Urothelium cell line (cell line): ENCODE measurements around the gene PEAK1.
"Not testable (repeated sequence)": the region's sequence is repeated elsewhere in the genome, so short reads cannot be mapped to it uniquely, and the experiment has no call there.

ENCODE experiments used
- DNase-seq: peaks from one replicate; pipeline ENCODE4 v3.0.0; 2011; ENCODE audit warnings: low spot score, mixed read lengths
- FAIRE-seq: peaks from 2 replicates; lab custom pipeline; 2011; peaks lifted over from hg19 to GRCh38; lab: Jason Lieb, UNC

Gene PEAK1

GRCh38 chr15:77421370-77421700 lies 1.4 kb upstream of the PEAK1 start:
- FAIRE-seq (no peak), DNase-seq (peak; percentile 4)

GRCh38 chr15:77420610-77421369 lies 886 bp upstream of the PEAK1 start, which contains the start of gene HMG20A:
Gene HMG20A, plus strand, starts transcription at chr15:77420888. Its CDS starts 37,520 bp downstream, at chr15:77458408.
- DNase-seq (peak; percentile 73), FAIRE-seq (peak; percentile 58)

DNA sequence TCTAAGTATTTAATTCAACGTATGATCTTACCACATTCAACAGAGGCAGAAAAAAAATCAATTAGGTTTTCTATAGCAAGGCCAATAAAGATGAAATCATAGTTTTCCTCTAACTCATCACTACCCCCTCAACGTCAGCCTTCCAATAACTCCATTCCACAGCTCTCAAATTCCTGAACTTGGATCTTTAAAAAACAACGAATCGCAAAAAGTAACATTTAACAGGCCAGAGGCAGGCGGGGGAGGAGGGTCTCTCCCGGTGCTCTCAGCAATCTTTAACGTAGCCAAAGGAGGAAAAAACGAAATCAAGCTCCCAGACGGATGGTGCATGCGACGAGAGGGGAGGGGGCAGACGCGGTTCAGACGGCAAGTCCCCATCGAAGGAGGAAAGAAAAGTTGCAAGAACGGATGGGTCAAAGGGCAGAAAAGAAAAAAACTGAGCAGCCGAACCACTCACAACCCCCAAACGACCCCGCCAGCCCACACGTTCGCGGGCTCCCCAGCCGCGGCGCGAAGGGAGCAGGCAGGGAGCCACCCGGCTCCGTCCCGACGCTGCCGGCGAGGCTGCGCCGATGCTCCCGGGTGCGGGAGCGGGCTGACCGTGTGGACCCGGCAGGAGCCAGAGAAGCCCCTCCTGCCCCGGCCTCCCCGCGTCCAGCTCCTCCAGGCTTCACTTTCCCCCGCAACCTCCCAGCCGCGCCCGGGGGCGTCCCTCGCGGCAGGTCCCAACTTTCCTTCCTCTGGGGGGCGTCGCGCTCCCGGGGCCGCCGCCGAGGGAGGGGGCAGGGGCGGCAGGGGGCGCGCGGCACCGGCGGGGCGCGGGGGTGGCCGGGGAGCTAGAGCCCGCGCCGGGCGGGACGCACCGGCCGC lies 703 bp downstream of the PEAK1 start:
- DNase-seq = peak; percentile 51
- FAIRE-seq = no peak

GRCh38 chr15:77418391-77418965 lies 1.4 kb downstream of the PEAK1 start:
- FAIRE-seq (no peak), DNase-seq (peak; percentile 11)

GRCh38 chr15:77417602-77418001 lies 2.3 kb downstream of the PEAK1 start:
- FAIRE-seq = no peak
- DNase-seq = no peak

GRCh38 chr15:77416954-77417353 lies 3.0 kb downstream of the PEAK1 start:
- DNase-seq (peak; percentile 8), FAIRE-seq (no peak)

- no peak for FAIRE-seq
- no peak for DNase-seq
These were observed 3.8 kb downstream of the PEAK1 start for GRCh38 chr15:77416148-77416455.

- no peak for FAIRE-seq
These were observed 4.3 kb downstream of the PEAK1 start for GRCh38 chr15:77415450-77416147.

DNA sequence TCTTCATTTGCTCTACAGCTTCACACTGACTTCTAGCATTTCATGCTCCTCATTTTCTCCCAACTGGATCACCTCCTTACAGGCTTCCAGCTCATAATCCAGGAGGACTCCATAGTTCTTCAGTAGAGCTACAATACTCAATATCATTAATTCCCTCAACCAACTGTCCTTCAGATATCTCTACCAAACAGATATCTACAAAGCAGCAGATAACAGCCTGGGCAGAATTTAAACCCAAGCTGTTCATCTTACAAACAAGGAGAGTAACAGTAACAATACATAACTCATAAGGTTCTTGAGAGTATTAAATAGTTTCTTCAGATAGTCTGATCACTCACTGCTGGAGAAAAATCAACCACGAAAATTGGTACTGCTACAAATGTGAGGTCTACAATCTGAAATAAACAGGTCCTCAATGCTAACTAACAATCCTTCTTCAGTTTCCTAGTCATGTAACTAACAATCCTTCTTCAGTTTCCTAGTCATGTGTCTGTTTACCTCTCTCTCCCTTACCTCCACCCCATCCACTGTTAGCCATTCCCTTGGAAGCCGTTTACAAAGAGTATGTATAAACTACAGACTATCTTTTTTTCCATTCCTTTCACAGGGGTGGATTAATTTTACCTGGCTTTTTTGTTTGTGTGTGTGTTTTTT lies 5.0 kb downstream of the PEAK1 start:
- DNase-seq (no peak), FAIRE-seq (no peak)

More at GRCh38 chr15:77415450-77416147, 4.3 kb downstream of the PEAK1 start:
- DNase-seq = no peak

DNA sequence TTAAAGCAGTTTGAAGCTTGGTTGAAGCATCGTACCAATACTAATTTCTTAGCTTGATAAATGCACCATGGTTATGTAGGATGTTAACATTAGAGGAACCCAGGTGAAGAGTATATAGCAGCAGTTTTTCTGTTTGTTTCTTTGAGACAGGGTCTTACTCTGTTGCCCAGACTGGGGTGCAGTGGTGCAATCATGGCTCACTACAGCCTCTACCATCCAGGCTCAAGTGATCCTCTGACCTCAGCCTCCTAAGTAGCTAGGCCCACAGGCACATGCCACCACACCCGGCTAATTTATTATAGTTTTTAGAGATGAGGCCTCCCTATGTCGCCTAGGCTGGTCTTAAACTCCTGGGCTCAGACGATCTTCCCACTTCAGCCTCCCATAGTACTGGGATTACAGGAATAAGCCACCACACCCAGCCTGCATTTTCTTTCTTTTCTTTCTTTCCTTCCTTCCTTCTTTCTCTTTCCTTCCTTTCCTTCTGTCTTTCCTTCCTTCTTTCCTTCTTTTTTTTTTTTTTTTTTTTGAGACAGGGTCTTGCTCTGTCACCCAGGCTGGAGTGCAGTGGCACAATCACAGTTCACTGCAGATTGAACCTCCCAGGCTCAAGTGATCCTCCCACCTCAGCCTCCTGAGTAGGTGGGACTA lies 6.1 kb downstream of the PEAK1 start:
- DNase-seq = no peak
- no peak for FAIRE-seq

GRCh38 chr15:77412972-77413698 lies 6.8 kb downstream of the PEAK1 start:
- DNase-seq (no peak), FAIRE-seq (no peak)

GRCh38 chr15:77411619-77411976 lies 8.3 kb downstream of the PEAK1 start:
- FAIRE-seq (no peak), DNase-seq (no peak)

DNA sequence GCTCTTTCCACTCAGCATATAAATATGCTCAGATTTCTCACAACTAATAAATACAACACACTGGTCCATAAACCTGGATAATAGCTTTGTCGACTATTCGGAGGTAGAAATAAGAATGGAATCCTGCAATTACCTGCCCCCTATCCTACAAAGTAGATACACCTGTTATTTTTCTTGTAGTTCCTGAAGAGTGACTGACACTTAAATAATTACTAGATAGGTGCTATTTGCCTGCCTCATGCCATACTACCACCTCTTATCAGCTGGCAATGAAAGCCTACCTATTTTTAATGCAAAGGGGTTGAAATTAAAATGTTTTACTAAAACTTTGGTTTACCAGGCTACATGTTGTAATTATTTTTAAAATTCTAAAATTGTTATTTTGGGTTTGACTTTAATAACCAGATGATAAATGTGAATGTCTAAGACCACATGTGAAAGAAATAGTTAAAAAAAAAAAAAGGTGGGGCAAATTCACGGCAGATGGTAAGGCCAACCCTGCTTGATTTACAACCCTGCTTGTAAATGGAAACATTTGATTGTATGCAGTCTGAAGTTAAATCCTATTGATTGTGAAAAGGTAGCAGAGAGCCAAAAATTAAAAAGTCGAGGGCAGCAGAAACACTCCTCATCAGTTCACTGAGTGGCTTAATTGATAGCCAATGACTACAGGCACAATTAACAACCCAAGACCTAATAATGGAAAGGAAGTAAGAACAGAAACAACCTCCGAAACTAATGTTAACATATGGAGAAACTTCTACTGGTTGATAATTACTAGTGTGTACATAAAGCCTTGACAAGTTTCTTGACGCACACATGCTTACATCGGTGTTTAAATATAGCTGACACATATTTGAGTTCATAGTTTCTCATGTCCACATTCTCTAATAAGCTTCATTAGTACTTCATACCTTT lies 8.9 kb downstream of the PEAK1 start:
- DNase-seq (no peak), FAIRE-seq (no peak)

- not testable (repeated sequence) for FAIRE-seq, DNase-seq
These were observed 9.8 kb downstream of the PEAK1 start for GRCh38 chr15:77410157-77410500.

GRCh38 chr15:77409259-77410156 lies 10.4 kb downstream of the PEAK1 start:
- no peak for DNase-seq
- no peak for FAIRE-seq

- DNase-seq (no peak), FAIRE-seq (no peak)
These were observed 13.1 kb downstream of the PEAK1 start for GRCh38 chr15:77406846-77407245.

GRCh38 chr15:77406173-77406759 lies 13.6 kb downstream of the PEAK1 start:
- not testable (repeated sequence) for DNase-seq, FAIRE-seq
